GM19463 (cell line): ENCODE data around the gene AHNAK.
"Not testable (repeated sequence)": the region's sequence is repeated elsewhere in the genome, so short reads cannot be mapped to it uniquely, and the experiment has no call there.

Experiments used
- ATAC-seq: cut with Tn5 transposase; IDR thresholded peaks from one replicate; pipeline ENCODE4 v1.9.1; 2021; ENCODE audit warnings: mild to moderate bottlenecking, moderate library complexity; ENCODE audit not compliant: unreplicated experiment

Gene AHNAK

GRCh38 chr11:62546244-62546928 is at the start of gene AHNAK:
Gene AHNAK, minus strand, starts transcription at chr11:62546806. Its CDS starts 10,708 bp downstream, at chr11:62536098.
- no peak for ATAC-seq

DNA sequence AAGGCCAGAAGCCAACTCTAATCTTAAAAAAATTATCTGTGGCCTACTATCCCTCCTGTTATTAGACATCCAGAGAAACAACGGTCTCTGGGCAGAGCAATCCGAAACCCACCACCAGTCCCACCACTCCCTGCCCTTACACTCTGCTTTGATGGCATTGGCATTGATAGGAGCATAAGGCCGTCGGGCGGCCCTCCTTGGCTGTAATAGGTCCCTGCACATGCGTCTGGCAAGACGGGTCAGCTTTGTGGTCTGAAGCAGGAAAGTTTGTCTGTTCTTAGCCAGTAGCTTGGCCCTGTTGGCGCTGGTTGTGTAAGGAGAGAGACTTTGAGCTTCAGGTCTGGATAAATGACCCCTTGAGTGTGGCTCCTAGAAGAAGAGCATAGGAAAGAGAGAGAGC is 48.5 kb upstream of the AHNAK start:
- ATAC-seq, result no peak

GRCh38 chr11:62593434-62594044 is 46.9 kb upstream of the AHNAK start:
- ATAC-seq, result no peak

DNA sequence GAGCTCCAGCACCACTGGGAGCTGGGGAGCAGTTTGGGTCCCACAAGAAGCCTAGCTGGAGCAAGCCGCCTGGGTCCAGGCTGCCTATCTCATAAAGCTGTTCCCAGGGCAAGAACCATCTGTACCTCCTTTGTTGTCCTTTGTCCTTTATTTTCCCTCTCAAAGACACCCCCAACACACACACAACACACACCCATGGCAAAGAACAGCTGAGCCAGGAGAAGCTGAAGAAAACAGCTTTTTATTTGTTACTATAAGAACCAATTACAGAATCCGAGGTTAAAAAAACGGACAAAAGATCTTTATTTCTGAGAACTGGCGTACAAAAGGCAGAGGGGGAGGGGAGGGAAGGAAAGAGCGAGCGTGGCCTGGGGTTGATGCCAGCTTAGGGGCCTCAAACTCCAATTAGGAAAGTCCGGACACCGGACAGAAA is 46.4 kb upstream of the AHNAK start:
- no peak for ATAC-seq

- no peak for ATAC-seq
Observed at GRCh38 chr11:62592146-62592815, 45.7 kb upstream of the AHNAK start.

- ATAC-seq, result peak; percentile 93
Observed at GRCh38 chr11:62591448-62592145, 45.0 kb upstream of the AHNAK start, which contains the start of gene TUT1. Gene TUT1, minus strand, starts transcription at chr11:62591523. Its CDS starts 38 bp downstream, at chr11:62591485.

- no peak for ATAC-seq
Observed at GRCh38 chr11:62588966-62589637, 42.5 kb upstream of the AHNAK start.

DNA sequence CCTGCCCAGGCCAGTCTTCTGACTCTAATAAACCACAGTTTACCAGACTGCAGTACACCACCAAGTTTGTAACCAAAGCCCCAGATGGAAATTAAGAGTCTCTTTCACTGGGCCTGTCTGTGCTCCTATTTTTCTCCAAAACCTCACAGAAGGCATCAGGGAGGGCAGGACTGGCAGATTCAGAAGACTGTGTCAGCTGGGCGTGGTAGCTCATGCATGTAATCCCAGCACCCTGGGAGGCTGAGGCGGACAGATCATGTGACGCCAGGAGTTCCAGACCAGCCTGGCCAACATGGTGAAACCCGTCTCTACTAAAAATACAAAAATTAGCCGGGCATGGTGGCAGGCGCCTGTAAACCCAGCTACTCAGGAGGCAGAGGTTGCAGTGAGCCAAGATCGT is 38.8 kb upstream of the AHNAK start:
- not testable (repeated sequence) for ATAC-seq

DNA sequence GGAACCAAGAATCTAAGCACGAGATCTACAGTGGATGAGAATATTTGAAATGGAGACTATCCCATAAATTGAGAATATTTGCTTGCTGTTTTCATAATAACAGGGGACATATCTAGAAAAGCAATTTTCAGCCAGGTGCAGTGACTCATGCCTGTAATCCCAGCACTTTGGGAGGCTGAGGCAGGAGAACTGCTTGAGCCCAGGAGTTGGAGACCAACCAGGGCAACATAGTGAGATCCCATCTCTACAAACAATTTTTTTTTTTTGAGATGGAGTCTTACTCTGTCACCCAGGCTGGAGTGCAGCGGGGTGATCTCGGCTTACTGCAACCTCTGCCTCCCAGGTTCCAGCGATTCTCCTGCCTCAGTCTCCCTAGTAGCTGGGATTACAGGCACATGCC is 35.1 kb upstream of the AHNAK start:
- ATAC-seq, result not testable (repeated sequence)

DNA sequence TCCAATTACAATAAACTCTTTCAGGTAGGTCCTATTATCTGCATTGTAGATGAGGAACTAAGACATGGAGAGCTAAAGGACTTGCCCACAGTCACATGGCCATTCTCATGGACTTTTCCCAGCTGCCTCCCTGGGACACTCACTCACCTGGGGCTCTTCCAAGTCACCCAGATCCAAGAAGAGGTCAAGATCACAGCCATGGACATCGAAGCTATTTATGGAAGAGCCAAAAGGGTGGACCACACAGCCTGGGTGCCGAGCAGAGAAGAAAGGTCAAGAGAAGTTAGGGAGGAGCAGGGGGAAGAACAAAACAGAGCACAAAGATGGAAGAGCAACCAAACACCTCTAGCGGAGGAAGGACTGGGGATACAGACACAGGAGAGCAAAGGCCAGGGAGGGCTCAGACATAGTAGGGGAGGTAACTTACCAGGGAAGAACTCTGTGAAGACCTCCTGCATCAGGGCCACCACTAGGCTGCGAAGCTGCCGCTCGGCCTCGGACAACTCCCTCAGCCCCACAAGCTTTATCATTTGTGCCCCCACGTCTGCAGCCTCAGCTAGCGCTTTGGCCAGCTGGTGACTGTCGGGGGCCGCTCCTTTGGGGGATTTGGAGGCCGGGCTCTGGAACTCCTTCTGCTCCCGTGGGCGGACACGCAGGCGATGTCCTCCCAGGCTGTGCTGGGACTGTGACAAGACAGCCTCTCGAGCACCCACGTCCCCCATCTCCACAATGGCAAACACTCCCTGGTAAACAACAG is 34.5 kb upstream of the AHNAK start:
- no peak for ATAC-seq

DNA sequence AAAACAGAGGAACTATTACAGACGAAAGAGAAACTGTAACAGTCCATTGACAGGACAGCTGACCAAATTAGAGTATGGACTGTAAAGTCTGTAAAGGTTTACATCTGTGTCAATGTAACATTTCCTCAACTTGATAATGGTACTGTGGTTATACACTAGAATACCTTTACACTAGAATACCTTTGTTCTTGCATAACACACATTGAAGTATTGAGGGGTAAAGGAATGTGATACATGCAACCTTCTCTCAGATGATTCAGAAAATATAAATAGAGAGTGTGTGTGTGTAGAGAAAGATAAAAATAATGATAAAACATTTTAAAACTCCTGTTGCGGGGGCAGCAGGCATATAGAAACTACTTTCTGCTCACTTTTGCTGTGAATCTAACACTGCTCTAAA is 32.6 kb upstream of the AHNAK start:
- no peak for ATAC-seq

GRCh38 chr11:62578541-62578940 is 31.9 kb upstream of the AHNAK start:
- ATAC-seq, result no peak

DNA sequence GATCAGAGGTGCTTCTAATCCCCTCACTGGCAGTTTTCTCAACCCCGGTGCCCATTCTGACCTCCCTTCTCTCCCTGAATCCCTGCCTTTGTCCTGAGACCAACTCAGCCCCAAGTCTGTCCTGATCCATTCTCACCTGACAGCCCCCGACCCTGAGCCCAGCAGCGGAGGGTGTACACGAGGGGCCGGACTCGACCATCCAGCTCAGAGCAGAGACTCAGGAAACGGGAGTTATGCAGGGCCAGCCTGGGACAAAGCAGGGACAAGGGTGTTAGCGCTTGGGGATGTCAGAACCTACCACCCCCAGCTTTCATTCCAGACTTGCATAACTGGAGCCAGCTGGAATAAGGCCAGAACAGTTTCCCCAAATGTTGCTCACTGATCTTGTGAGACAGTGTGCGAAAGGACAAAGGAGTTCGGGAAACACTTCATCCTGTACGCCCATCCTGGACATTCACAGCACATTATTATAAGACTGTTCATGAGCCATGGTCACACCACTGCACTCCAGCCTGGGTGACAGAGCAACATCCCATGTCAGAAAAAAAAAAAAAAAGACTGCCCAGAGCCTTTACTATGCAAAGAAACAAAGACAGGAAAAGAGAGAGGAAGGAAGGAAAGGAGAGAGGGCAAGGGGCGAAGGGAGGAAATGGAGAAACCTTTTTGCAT is 30.6 kb upstream of the AHNAK start:
- no peak for ATAC-seq

- ATAC-seq, result no peak
Observed at GRCh38 chr11:62575837-62576236, 29.2 kb upstream of the AHNAK start.

- ATAC-seq, result no peak
Observed at GRCh38 chr11:62575156-62575555, 28.6 kb upstream of the AHNAK start.

DNA sequence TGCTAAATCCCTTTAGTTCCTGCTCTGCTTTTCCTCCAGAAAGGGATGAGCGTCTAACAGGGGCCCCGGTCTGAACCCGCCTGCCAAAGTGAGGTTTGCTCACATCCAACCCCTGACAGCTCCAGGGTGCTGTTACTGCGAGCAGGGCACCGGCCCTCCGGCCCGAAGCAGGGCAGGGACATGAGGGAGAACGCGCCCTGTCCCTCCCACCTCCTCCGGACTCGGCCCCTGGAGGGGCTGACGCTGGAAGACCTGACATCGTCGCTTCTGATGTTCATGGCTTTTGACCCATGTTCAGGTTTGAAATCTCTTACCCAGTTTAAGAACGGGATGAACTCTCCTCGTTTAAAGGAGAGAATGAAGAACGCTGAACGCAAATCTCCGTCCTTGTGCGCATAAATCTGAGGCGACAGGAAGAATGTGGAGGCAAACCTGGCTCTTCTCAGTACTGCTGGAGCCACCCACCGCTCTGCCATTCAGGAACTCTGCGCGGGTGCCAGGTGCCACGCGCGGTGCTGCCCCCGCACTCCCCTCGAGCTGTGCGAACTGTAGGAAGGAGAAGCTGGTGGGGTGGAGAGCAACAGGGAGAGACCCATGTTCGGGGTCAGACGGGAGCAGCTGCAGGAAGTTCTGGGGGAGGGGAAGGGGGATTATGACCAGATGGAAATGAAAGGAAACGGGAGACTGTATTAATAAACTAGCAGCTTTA is 27.9 kb upstream of the AHNAK start:
- peak; percentile 13 for ATAC-seq

- ATAC-seq, result peak; percentile 89
Observed at GRCh38 chr11:62573592-62574362, 27.2 kb upstream of the AHNAK start, which contains the start of gene EEF1G. Gene EEF1G, minus strand, starts transcription at chr11:62573891. Its CDS starts 49 bp downstream, at chr11:62573842.

DNA sequence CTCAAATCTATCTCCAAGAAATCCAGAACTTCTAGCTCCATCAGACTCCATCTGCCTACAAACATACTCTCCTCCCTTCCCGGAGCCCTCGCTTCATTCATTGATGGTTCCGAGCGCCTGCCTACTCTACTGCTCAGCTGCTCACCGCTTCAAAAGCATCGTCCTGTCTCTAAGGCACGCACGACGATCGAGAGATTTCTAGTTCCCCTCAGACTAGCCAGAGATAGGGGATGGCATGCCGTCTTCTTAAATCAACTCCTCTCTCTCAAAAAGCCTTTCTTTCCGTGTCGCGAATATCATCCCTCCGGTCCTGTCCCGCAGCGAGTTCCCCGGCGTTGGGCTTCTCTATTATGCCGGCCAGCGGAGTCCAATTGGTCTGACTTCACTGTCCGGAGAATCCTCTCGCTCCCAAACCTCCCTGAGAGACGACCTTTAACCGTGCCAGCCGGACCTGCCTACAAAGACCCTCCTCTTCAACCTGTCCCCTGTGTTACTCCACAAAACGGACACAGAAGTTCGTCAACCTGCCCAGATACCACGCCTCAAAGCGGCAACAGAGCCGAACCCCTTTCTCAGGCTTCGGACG is 26.5 kb upstream of the AHNAK start:
- no peak for ATAC-seq
